ENCODE results near the gene PABPC1L.
"Not testable (repeated sequence)": the region's sequence is repeated elsewhere in the genome, so short reads cannot be mapped to it uniquely, and the experiment has no call there.

DNA sequence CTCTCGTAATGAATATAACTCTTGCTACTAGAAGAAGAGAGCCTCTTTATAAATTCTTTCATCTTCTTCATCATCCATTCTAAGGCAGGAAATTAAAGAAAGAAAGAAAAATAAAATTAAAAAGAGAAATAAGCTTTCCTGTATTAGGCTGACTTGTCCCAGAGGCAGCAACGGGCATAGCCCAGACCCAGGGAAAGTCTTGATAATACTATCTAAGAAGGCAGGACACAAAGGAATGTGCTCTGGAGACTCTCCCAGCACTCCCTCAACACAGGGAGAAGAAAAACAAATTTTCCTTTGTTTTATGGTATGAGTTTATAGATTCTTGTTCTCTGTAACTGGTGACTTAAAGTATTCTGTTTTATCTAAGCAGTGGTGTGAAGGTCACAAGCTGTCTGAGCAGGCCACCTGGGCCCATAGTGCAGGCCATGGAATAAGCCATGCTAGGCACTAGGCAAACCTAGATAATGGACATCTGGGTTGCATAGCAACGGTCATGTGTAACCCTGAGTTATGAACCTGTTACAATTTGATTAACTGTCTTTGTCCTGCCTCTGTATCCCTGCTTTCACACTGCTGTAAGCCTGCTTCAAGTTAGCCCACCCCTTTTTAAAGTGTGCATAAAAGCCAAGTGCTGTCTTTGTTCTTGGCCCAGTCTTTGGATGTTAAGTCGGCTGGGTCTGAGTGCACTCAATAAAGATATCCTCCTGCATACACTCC is 46.3 kb upstream of the PABPC1L start:
- TF ChIP-seq, protein P1, sequence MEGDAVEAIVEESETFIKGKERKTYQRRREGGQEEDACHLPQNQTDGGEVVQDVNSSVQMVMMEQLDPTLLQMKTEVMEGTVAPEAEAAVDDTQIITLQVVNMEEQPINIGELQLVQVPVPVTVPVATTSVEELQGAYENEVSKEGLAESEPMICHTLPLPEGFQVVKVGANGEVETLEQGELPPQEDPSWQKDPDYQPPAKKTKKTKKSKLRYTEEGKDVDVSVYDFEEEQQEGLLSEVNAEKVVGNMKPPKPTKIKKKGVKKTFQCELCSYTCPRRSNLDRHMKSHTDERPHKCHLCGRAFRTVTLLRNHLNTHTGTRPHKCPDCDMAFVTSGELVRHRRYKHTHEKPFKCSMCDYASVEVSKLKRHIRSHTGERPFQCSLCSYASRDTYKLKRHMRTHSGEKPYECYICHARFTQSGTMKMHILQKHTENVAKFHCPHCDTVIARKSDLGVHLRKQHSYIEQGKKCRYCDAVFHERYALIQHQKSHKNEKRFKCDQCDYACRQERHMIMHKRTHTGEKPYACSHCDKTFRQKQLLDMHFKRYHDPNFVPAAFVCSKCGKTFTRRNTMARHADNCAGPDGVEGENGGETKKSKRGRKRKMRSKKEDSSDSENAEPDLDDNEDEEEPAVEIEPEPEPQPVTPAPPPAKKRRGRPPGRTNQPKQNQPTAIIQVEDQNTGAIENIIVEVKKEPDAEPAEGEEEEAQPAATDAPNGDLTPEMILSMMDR (IDR thresholded peaks at IDR 0.05), result not testable (repeated sequence)
- TF ChIP-seq POLR2AphosphoS5 (IDR thresholded peaks at IDR 0.05; ENCODE audit: low read depth, low read length); TCF7L2 (IDR thresholded peaks at IDR 0.05; ENCODE audit: low read depth, low read length); SIN3A (IDR thresholded peaks at IDR 0.05; ENCODE audit: borderline replicate concordance, insufficient read depth, low read depth, low read length): not testable (repeated sequence)

All from Panc1 (cell line).